CD14-positive monocyte (primary cell): ENCODE measurements around the gene COTL1. TPM values are rescaled to one million over a fixed set of nuclear protein-coding genes. Genes with fewer than 3 reads are reported as not detected.

Source experiments
- DNase-seq, 3 donors: peaks; one replicate each; pipeline ENCODE4 v3.0.0-alpha.2; 2011 to 2022
- H2AFZ ChIP-seq: 2 replicates; pipeline ENCODE4 v1.6.0; 2012; ENCODE audit warnings: mild to moderate bottlenecking, low read depth, low read length, inconsistent platforms; ENCODE audit not compliant: insufficient read depth, poor library complexity, severe bottlenecking
- H3K27ac ChIP-seq, 2 donors: 1 replicate in 1 of 2; 2 replicates in 1 of 2; pipeline ENCODE4 v1.5.1; 2012 to 2013; ENCODE audit warnings: low read length in 2 of 2, control low read depth in 1 of 2, inconsistent platforms in 1 of 2, low read depth in 1 of 2, mild to moderate bottlenecking in 1 of 2
- H3K27me3 ChIP-seq, 2 donors: one replicate each; pipeline versions ENCODE4 v1.6.0 to v1.6.1; 2011 to 2013; ENCODE audit warnings: low read length in 2 of 2; ENCODE audit not compliant: control insufficient read depth in 2 of 2, insufficient read depth in 2 of 2
- H3K36me3 ChIP-seq, 2 donors: replicated peaks in 1 of 2; 1 replicate in 1 of 2; 2 replicates in 1 of 2; pipeline versions ENCODE4 v1.5.1 to v1.6.1; 2012 to 2013; ENCODE audit warnings: low read length in 2 of 2, control low read depth in 1 of 2, inconsistent platforms in 1 of 2, mild to moderate bottlenecking in 1 of 2; ENCODE audit not compliant: insufficient read depth in 2 of 2, control insufficient read depth in 1 of 2
- H3K4me1 ChIP-seq, 2 donors: 1 replicate in 1 of 2; 2 replicates in 1 of 2; pipeline versions ENCODE4 v1.5.1 to v1.6.1; 2012 to 2013; ENCODE audit warnings: low read length in 2 of 2, control low read depth in 1 of 2, inconsistent platforms in 1 of 2, mild to moderate bottlenecking in 1 of 2, moderate library complexity in 1 of 2; ENCODE audit not compliant: insufficient read depth in 2 of 2, control insufficient read depth in 1 of 2
- H3K4me2 ChIP-seq: replicated peaks from 2 replicates; pipeline ENCODE3; 2012; ENCODE audit warnings: low read length, moderate library complexity, mild to moderate bottlenecking; ENCODE audit not compliant: poor library complexity, severe bottlenecking; ENCODE audit errors: extremely low read depth
- H3K4me3 ChIP-seq, 3 experiments: fragments of 200-600 bp in 1 of 3; sonication (generic) in 1 of 3; replicated peaks in 1 of 3; 1 replicate in 2 of 3; 2 replicates in 1 of 3; pipeline ENCODE4 v1.5.1; 2011 to 2013; ENCODE audit warnings: low read length in 3 of 3, mild to moderate bottlenecking in 3 of 3, control low read depth in 2 of 3, low read depth in 2 of 3, inconsistent platforms in 1 of 3, moderate library complexity in 1 of 3
- H3K79me2 ChIP-seq: 2 replicates; pipeline ENCODE4 v1.6.0; 2012; ENCODE audit warnings: mild to moderate bottlenecking, control low read depth, inconsistent platforms, low read length, moderate library complexity; ENCODE audit not compliant: insufficient read depth
- H3K9ac ChIP-seq: 2 replicates; pipeline ENCODE4 v1.6.0; 2017; ENCODE audit warnings: low read length, mild to moderate bottlenecking; ENCODE audit not compliant: insufficient read depth, poor library complexity, severe bottlenecking
- H3K9me3 ChIP-seq, 2 donors: replicated peaks in 1 of 2; 1 replicate in 1 of 2; 2 replicates in 1 of 2; pipeline versions ENCODE4 v1.5.1 to v1.6.1; 2012 to 2013; ENCODE audit warnings: low read length in 2 of 2, control low read depth in 1 of 2; ENCODE audit not compliant: control insufficient read depth in 1 of 2, insufficient read depth in 1 of 2
- H4K20me1 ChIP-seq: 2 replicates; pipeline ENCODE4 v1.6.0; 2012; ENCODE audit warnings: mild to moderate bottlenecking, low read length, control low read depth, moderate library complexity; ENCODE audit not compliant: insufficient read depth
- H3K27ac Mint-ChIP-seq, 7 donors: one replicate each; pipeline ENCODE4 v1.8.0; 2020; ENCODE audit warnings: mild to moderate bottlenecking in 7 of 7, mixed read lengths in 7 of 7, moderate library complexity in 6 of 7, inconsistent platforms in 2 of 7
- H3K27me3 Mint-ChIP-seq, 3 donors: one replicate each; pipeline ENCODE4 v1.8.0; 2021 to 2022; ENCODE audit warnings: low read depth in 3 of 3, mild to moderate bottlenecking in 3 of 3, mixed read lengths in 3 of 3, moderate library complexity in 3 of 3, inconsistent platforms in 1 of 3
- H3K36me3 Mint-ChIP-seq, 2 donors: one replicate each; pipeline ENCODE4 v1.8.0; 2020; ENCODE audit warnings: mixed read lengths in 2 of 2, inconsistent platforms in 1 of 2, mild to moderate bottlenecking in 1 of 2
- H3K4me1 Mint-ChIP-seq: one replicate; pipeline ENCODE4 v1.8.0; 2020; ENCODE audit warnings: mild to moderate bottlenecking, mixed read lengths
- H3K4me3 Mint-ChIP-seq, 2 donors: one replicate each; pipeline ENCODE4 v1.8.0; 2020; ENCODE audit warnings: mild to moderate bottlenecking in 2 of 2, mixed read lengths in 2 of 2, moderate library complexity in 1 of 2
- H3K9me3 Mint-ChIP-seq, 7 donors: one replicate each; pipeline ENCODE4 v1.8.0; 2020 to 2022; ENCODE audit warnings: mixed read lengths in 7 of 7, mild to moderate bottlenecking in 6 of 7, moderate library complexity in 6 of 7, inconsistent platforms in 2 of 7
- CTCF ChIP-seq: fragments of 200-600 bp; IDR thresholded peaks from one replicate; pipeline ENCODE4 v1.8.0; 2022; ENCODE audit warnings: antibody characterized with exemption, mild to moderate bottlenecking
- WGBS: methylation state at CpG from one replicate; pipeline ENCODE4 v1.1.5; 2013; ENCODE audit warnings: missing lambda C conversion rate; ENCODE audit not compliant: insufficient coverage; 5-methylcytosine and 5-hydroxymethylcytosine counted together
- intact Hi-C, 2 donors: fragments of 100-400 bp; cut with micrococcal nuclease; formaldehyde crosslinking; loops; one replicate each; pipeline versions ENCODE4 v1.15.0 to v1.15.1; 2023
- polyA plus RNA-seq, 3 donors: library from polyadenylated mRNA; depleted of rRNA in 1 of 3; unstranded in 2 of 3; stranded (reverse) in 1 of 3; fragments of 300-500 nt in 2 of 3; fragments of >200 nt in 1 of 3; fragmentation: Illumina TruSeq in 2 of 3; gene quantifications; 1 replicate in 2 of 3; 2 replicates in 1 of 3; pipeline ENCODE4 v1.2.3, GENCODE V29; 2012 to 2021

The COTL1 gene
- polyA plus RNA-seq, 3 donors, result 648 to 1,843 (median 1,643) TPM

- Mint-ChIP-seq H3K27ac (peak overlapping the region; percentile 81 to 95 (median 85)), H3K9me3 (peaks cover 0 to 3% (median 0%) of the 10 kb centered on the region in 7 donors), H3K36me3 (peaks cover 60 to 72% of the 10 kb centered on the region in 2 donors), H3K4me1 (peaks cover 50% of the 10 kb centered on the region), H3K4me3 (no peak overlapping the region), H3K27me3 (peaks cover 0 to 3% (median 1%) of the 10 kb centered on the region in 3 donors)
- DNase-seq, result no peak
- 80% methylated on average over 4 of the region's 7 CpGs for WGBS
- intact Hi-C loops, result loop anchor here (5.0 kb wide), 2 partner anchors 41 to 54 kb away; partner anchors contain the start of gene COTL1 (in 1 of the 2)
- peaks cover 97% of the 10 kb centered on the region for H4K20me1 ChIP-seq
- peaks cover 56 to 60% of the 10 kb centered on the region in 2 donors for H3K4me1 ChIP-seq
- H3K9ac ChIP-seq, result peak overlapping the region; percentile 15
- no peaks in the 10 kb centered on the region for H3K9me3 ChIP-seq
- H3K4me2 ChIP-seq, result no peak overlapping the region
- no peaks in the 10 kb centered on the region for H3K27me3 ChIP-seq
- no peak overlapping the region for H3K4me3 ChIP-seq
- peak overlapping the region; percentile 77 to 80 for H3K27ac ChIP-seq
- peaks cover 53 to 65% of the 10 kb centered on the region in 2 donors for H3K36me3 ChIP-seq
- no peak overlapping the region for H2AFZ ChIP-seq
- H3K79me2 ChIP-seq, result peaks cover 46% of the 10 kb centered on the region
- TF ChIP-seq CTCF, result no peak
Observed at GRCh38 chr16:84563064-84563715, 54.7 kb downstream of the COTL1 start.

- intact Hi-C loops, result loop anchor here (5.0 kb wide), 2 partner anchors 40 to 55 kb away; partner anchors contain the start of gene COTL1 (in 1 of the 2)
- H3K4me1 Mint-ChIP-seq, result peaks cover 43% of the 10 kb centered on the region
- H3K9me3 Mint-ChIP-seq, result no peaks in the 10 kb centered on the region
- no peak overlapping the region for H3K9ac ChIP-seq
- H3K4me3 Mint-ChIP-seq, result no peak overlapping the region
- TF ChIP-seq CTCF, result no peak
- H2AFZ ChIP-seq, result no peak overlapping the region
- H3K36me3 Mint-ChIP-seq, result peaks cover 52 to 63% of the 10 kb centered on the region in 2 donors
- peaks cover 47 to 51% of the 10 kb centered on the region in 2 donors for H3K4me1 ChIP-seq
- H3K27ac Mint-ChIP-seq, result peak overlapping the region; percentile 81 to 95 (median 85)
- H3K9me3 ChIP-seq, result no peaks in the 10 kb centered on the region
- peaks cover 88% of the 10 kb centered on the region for H4K20me1 ChIP-seq
- DNase-seq, result peak; percentile 71 to 90 (median 83)
- peaks cover 0 to 4% (median 1%) of the 10 kb centered on the region in 3 donors for H3K27me3 Mint-ChIP-seq
- H3K27ac ChIP-seq, result peak overlapping the region; percentile 77 to 80
- H3K4me2 ChIP-seq, result peak overlapping the region; percentile 17
- peaks cover 48 to 56% of the 10 kb centered on the region in 2 donors for H3K36me3 ChIP-seq
- H3K27me3 ChIP-seq, result no peaks in the 10 kb centered on the region
- WGBS, result 53% methylated on average over 8 of the region's 16 CpGs
- peaks cover 37% of the 10 kb centered on the region for H3K79me2 ChIP-seq
- peak overlapping the region in 1 of 3 experiments; percentile 23 for H3K4me3 ChIP-seq
Observed at GRCh38 chr16:84562174-84562815, 55.6 kb downstream of the COTL1 start.
